Endodermal cell (in vitro differentiated cells): ENCODE results near the gene EYS. TPM values are rescaled to one million over a fixed set of nuclear protein-coding genes. Genes with fewer than 3 reads are reported as not detected.

Experiments used
- DNase-seq: peaks from one replicate; pipeline ENCODE4 v3.0.0-alpha.2; 2017
- H3K27ac ChIP-seq: 2 replicates; pipeline ENCODE4 v1.5.1; 2013; ENCODE audit warnings: mild to moderate bottlenecking, low read depth, low read length, moderate library complexity
- H3K27me3 ChIP-seq: 2 replicates; pipeline ENCODE4 v1.6.1; 2013; ENCODE audit warnings: mild to moderate bottlenecking, low read length, moderate library complexity; ENCODE audit not compliant: insufficient read depth, control insufficient read depth, poor library complexity, severe bottlenecking
- H3K36me3 ChIP-seq: 2 replicates; pipeline ENCODE4 v1.7.0; 2013; ENCODE audit warnings: mild to moderate bottlenecking, low read length, moderate library complexity; ENCODE audit not compliant: control insufficient read depth, insufficient read depth
- H3K4me1 ChIP-seq: one replicate; pipeline ENCODE4 v1.7.0; 2013; ENCODE audit warnings: low read length; ENCODE audit not compliant: control insufficient read depth, insufficient read depth
- H3K4me3 ChIP-seq: 2 replicates; pipeline ENCODE4 v1.5.1; 2013; ENCODE audit warnings: mild to moderate bottlenecking, low read length, moderate library complexity
- H3K9ac ChIP-seq: 2 replicates; pipeline ENCODE4 v1.6.1; 2013; ENCODE audit warnings: mild to moderate bottlenecking, low read length, moderate library complexity; ENCODE audit not compliant: poor library complexity, severe bottlenecking; ENCODE audit errors: extremely low read depth
- H3K9me3 ChIP-seq: 2 replicates; pipeline ENCODE4 v1.6.1; 2013; ENCODE audit warnings: mild to moderate bottlenecking, low read length, moderate library complexity; ENCODE audit not compliant: control insufficient read depth
- H3K27ac Mint-ChIP-seq: 2 replicates; pipeline ENCODE4 v1.8.0; 2020; ENCODE audit warnings: mixed read lengths
- H3K27me3 Mint-ChIP-seq: 2 replicates; pipeline ENCODE4 v1.8.0; 2021; ENCODE audit warnings: mild to moderate bottlenecking, mixed read lengths; ENCODE audit not compliant: insufficient read depth
- H3K36me3 Mint-ChIP-seq: 2 replicates; pipeline ENCODE4 v1.8.0; 2020; ENCODE audit warnings: low read depth, mixed read lengths
- H3K4me1 Mint-ChIP-seq: 2 replicates; pipeline ENCODE4 v1.8.0; 2020; ENCODE audit warnings: mixed read lengths
- H3K4me3 Mint-ChIP-seq: 2 replicates; pipeline ENCODE4 v1.8.0; 2020; ENCODE audit warnings: mild to moderate bottlenecking, moderate library complexity, mixed read lengths
- H3K9me3 Mint-ChIP-seq: 2 replicates; pipeline ENCODE4 v1.8.0; 2020; ENCODE audit warnings: mild to moderate bottlenecking, mixed read lengths
- WGBS, 2 experiments: methylation state at CpG; one replicate each; pipeline versions ENCODE4 v1.1.5 to v1.1.7; 2013; ENCODE audit warnings: missing lambda C conversion rate in 2 of 2, mixed read lengths in 1 of 2; ENCODE audit not compliant: insufficient coverage in 1 of 2, insufficient read length in 1 of 2; 5-methylcytosine and 5-hydroxymethylcytosine counted together
- total RNA-seq, 2 donors: library from RNA; stranded (reverse); fragmentation: NEBNext Ultra II Directional in 1 of 2; extraction: Animal tissue kit (Norgen Biotek cat#: 25700) in 1 of 2; gene quantifications; 2 replicates in 1 of 2; 3 replicates in 1 of 2; pipeline ENCODE4 v1.2.1, GENCODE V29; 2021
- TF ChIP-seq, protein P1 (sequence below): fragments of 200-600 bp; sonication (generic); conservative IDR thresholded peaks from 2 replicates; pipeline ENCODE4 v1.5.0; 2021; ENCODE audit warnings: antibody characterized with exemption, mild to moderate bottlenecking

EYS gene
- total RNA-seq, 2 donors from 2014 or later: 0.31 to 0.70 TPM

DNA sequence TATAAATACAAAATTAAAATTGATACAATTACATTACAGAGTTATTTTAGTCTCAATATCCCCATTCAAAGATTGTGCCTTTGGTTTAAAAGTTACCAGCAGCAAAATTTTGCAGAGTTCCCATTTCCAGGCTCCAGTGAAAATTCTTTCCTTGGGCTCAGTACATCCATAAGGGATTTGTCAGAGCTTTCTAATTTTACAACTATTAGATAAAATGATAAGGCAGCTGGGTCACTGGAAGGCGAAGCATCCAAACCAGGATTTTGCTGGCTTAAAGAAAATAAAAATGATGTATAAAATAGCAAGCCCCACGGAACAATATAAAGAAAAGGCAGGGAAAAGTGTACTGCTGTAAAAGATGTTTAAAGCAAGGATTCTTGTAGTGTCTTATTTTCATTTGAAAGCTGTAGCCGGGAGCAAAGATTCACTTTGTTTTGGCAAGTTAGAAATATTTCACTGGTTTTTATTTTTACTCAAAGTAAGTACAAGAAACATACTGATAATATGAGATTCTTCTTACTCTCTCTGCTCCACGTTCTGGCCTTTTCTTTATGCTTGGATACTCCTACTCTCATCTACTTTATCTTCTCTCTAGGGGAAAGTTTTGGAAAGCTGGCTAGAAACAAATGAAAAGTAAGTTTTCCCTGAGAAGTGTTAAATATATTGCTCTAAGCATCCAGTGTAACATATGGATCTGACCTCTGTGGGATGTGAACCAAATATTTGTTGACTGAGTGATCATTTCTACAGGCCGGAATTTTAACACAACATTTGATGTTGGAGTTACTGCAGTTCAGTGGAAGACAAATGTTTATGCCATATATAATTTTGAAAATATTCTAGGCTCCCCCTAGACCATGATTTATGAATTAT is 1583.0 kb downstream of the EYS start:
- H3K9me3 Mint-ChIP-seq: no peaks in the 10 kb centered on the region
- TF ChIP-seq, protein P1, sequence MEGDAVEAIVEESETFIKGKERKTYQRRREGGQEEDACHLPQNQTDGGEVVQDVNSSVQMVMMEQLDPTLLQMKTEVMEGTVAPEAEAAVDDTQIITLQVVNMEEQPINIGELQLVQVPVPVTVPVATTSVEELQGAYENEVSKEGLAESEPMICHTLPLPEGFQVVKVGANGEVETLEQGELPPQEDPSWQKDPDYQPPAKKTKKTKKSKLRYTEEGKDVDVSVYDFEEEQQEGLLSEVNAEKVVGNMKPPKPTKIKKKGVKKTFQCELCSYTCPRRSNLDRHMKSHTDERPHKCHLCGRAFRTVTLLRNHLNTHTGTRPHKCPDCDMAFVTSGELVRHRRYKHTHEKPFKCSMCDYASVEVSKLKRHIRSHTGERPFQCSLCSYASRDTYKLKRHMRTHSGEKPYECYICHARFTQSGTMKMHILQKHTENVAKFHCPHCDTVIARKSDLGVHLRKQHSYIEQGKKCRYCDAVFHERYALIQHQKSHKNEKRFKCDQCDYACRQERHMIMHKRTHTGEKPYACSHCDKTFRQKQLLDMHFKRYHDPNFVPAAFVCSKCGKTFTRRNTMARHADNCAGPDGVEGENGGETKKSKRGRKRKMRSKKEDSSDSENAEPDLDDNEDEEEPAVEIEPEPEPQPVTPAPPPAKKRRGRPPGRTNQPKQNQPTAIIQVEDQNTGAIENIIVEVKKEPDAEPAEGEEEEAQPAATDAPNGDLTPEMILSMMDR: no peak
- 95 to 100% methylated on average over 1 to 4 of the region's 5 CpGs for WGBS, 2 experiments
- Histone ChIP-seq H3K9ac (no peak overlapping the region), H3K27me3 (no peaks in the 10 kb centered on the region), H3K36me3 (no peaks in the 10 kb centered on the region), H3K27ac (no peak overlapping the region), H3K4me3 (no peak overlapping the region), H3K9me3 (no peaks in the 10 kb centered on the region), H3K4me1 (no peaks in the 10 kb centered on the region)
- DNase-seq: no peak
- H3K36me3 Mint-ChIP-seq: no peaks in the 10 kb centered on the region
- no peak overlapping the region for H3K4me3 Mint-ChIP-seq
- H3K4me1 Mint-ChIP-seq: no peaks in the 10 kb centered on the region
- no peak overlapping the region for H3K27ac Mint-ChIP-seq
- no peaks in the 10 kb centered on the region for H3K27me3 Mint-ChIP-seq

DNA sequence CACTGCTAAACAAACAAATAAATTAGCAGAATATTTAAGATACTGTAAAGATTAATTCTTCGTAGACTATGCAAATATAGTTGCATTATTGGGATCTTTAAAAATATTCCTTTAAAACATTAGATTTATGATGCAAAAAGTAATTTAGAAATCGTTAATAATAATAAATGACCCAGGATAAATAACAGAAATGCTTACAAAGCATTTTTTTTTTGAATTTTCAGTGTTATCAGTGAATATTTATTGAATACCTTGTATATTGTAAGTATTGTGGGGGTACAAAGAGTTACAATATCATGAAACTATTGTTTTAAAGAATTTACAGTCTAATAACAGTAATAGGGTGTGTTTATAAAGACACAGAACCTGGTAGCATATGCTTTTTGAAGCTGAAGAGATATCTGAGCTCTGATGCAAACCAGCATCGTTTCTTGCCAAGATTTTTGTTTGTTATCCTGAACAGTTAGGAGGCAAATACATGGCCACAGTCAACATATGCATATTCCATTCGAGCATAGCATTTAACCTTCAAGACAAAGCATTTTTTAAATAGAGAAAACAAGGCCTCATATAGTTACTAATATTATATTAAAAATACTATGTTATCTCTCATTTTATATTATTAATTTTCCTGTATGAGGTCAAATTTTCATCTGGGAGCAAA is 1584.2 kb downstream of the EYS start:
- no peaks in the 10 kb centered on the region for H3K4me1 Mint-ChIP-seq
- no peak overlapping the region for H3K27ac ChIP-seq
- no peaks in the 10 kb centered on the region for H3K36me3 ChIP-seq
- H3K27me3 Mint-ChIP-seq: no peaks in the 10 kb centered on the region
- H3K4me1 ChIP-seq: no peaks in the 10 kb centered on the region
- 90% methylated on average over 2 of the region's 4 CpGs; no CpG with 5 or more reads in 1 of the 2 experiments for WGBS, 2 experiments
- no peak overlapping the region for H3K9ac ChIP-seq
- TF ChIP-seq, protein P1: no peak
- H3K4me3 Mint-ChIP-seq: no peak overlapping the region
- no peak for DNase-seq
- H3K27me3 ChIP-seq: no peaks in the 10 kb centered on the region
- peaks cover 3% of the 10 kb centered on the region for H3K9me3 Mint-ChIP-seq
- H3K27ac Mint-ChIP-seq: no peak overlapping the region
- H3K4me3 ChIP-seq: no peak overlapping the region
- no peaks in the 10 kb centered on the region for H3K9me3 ChIP-seq
- no peaks in the 10 kb centered on the region for H3K36me3 Mint-ChIP-seq

DNA sequence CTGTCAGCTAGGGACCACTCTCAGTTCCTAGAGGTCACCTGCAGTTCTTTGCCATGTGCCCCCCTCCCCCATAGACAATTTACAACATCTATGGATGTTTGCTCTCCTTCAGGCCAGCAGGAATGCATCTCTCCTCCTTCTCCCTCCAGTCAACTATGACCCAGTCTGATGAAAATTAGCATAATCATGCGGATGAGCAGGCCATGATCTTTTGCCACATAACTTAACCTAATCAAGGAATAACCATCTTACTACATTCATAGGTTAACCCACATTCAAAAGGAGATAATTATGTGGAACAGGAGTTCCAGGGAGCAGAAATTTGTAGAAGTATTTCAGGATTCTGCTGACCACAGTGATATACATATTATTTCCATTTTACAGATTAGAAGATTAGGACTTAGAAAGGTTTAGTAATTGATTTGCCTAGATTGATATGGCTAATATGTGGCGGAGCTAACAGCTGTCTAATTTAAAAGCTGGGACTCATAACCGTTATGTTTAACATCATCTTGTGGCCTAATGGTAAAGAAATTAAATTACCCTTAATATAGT is 1585.9 kb downstream of the EYS start:
- Histone ChIP-seq H3K4me1 (no peaks in the 10 kb centered on the region), H3K27ac (no peak overlapping the region), H3K27me3 (no peaks in the 10 kb centered on the region), H3K9ac (no peak overlapping the region), H3K36me3 (no peaks in the 10 kb centered on the region), H3K4me3 (no peak overlapping the region), H3K9me3 (no peaks in the 10 kb centered on the region)
- 89 to 93% methylated on average over 3 of the region's 3 CpGs for WGBS, 2 experiments
- no peaks in the 10 kb centered on the region for H3K27me3 Mint-ChIP-seq
- H3K27ac Mint-ChIP-seq: no peak overlapping the region
- no peaks in the 10 kb centered on the region for H3K36me3 Mint-ChIP-seq
- TF ChIP-seq, protein P1: no peak
- H3K9me3 Mint-ChIP-seq: peaks cover 4% of the 10 kb centered on the region
- no peaks in the 10 kb centered on the region for H3K4me1 Mint-ChIP-seq
- DNase-seq: no peak
- H3K4me3 Mint-ChIP-seq: no peak overlapping the region
